ENCODE measurements around the gene ERC1. TPM values are rescaled to one million over a fixed set of nuclear protein-coding genes. Genes with fewer than 3 reads are reported as not detected.

ERC1 gene
- total RNA-seq, 1 experiment from 2014 or later, result 40.4 TPM

- intact Hi-C loops (cut with micrococcal nuclease; ENCODE audit: unreplicated experiment), result no loop called here
- TF ChIP-seq SIN3A (IDR thresholded peaks at IDR 0.05; ENCODE audit: borderline replicate concordance, insufficient read depth, low read depth, low read length), result no peak
- no peak for TF ChIP-seq TCF7L2 (IDR thresholded peaks at IDR 0.05; ENCODE audit: low read depth, low read length)
- TF ChIP-seq CTCF (IDR thresholded peaks at IDR 0.05), result no peak
- TF ChIP-seq REST (IDR thresholded peaks at IDR 0.05; ENCODE audit: insufficient read depth in 1 of 2, low read depth in 2 of 2, low read length in 1 of 2), result no peak
- no peak for TF ChIP-seq POLR2AphosphoS5 (IDR thresholded peaks at IDR 0.05; ENCODE audit: low read depth, low read length)
- POLR2A ChIA-PET, result no interaction called here
- no peaks in the 10 kb centered on the region for H3K36me3 ChIP-seq (ENCODE audit: control insufficient read depth, insufficient read depth, low read length)
- in situ Hi-C loops (cut with HindIII; ENCODE audit: low pct_unique_long_range_greater_than_20kb, low sequenced_read_pairs), result no loop called here
- peak overlapping the region; percentile 51 to 57 for H3K4me3 ChIP-seq (ENCODE audit: low read depth in 2 of 2, low read length in 2 of 2)
- BruUV-seq (replicated peaks), result no TSS peak
- H3K4me1 ChIP-seq (ENCODE audit: control insufficient read depth, insufficient read depth, low read length), result peaks cover 34% of the 10 kb centered on the region
- ATAC-seq (0 out of 2 replicates have a peak, but pooled peaks have one; percentile 8), DNase-seq (ENCODE audit: low read depth, low spot score) (no peak)
- CTCF ChIA-PET, result no interaction called here
- H3K9me3 ChIP-seq (ENCODE audit: control insufficient read depth, insufficient read depth, low read depth, low read length), result no peaks in the 10 kb centered on the region
- H3K27me3 ChIP-seq (ENCODE audit: control insufficient read depth, insufficient read depth, low read length), result no peaks in the 10 kb centered on the region
- peak overlapping the region; percentile 84 for H3K27ac ChIP-seq (ENCODE audit: low read length)
Measured at GRCh38 chr12:1531153-1531653, 540.2 kb downstream of the ERC1 start.

- intact Hi-C loops (cut with micrococcal nuclease; ENCODE audit: unreplicated experiment), result no loop called here
- DNase-seq (ENCODE audit: low read depth, low spot score), result no peak
- BruUV-seq (replicated peaks), result no TSS peak
- no peak for ATAC-seq
- in situ Hi-C loops (cut with HindIII; ENCODE audit: low pct_unique_long_range_greater_than_20kb, low sequenced_read_pairs), result no loop called here
- Histone ChIP-seq H3K27me3 (ENCODE audit: control insufficient read depth, insufficient read depth, low read length) (no peaks in the 10 kb centered on the region), H3K9me3 (ENCODE audit: control insufficient read depth, insufficient read depth, low read depth, low read length) (no peaks in the 10 kb centered on the region), H3K36me3 (ENCODE audit: control insufficient read depth, insufficient read depth, low read length) (no peaks in the 10 kb centered on the region), H3K27ac (ENCODE audit: low read length) (peak overlapping the region; percentile 84), H3K4me1 (ENCODE audit: control insufficient read depth, insufficient read depth, low read length) (peaks cover 34% of the 10 kb centered on the region), H3K4me3 (ENCODE audit: low read depth in 2 of 2, low read length in 2 of 2) (peak overlapping the region; percentile 51 to 57)
- POLR2A ChIA-PET, result no interaction called here
- CTCF ChIA-PET, result no interaction called here
- TF ChIP-seq REST (IDR thresholded peaks at IDR 0.05; ENCODE audit: insufficient read depth in 1 of 2, low read depth in 2 of 2, low read length in 1 of 2) (no peak), CTCF (IDR thresholded peaks at IDR 0.05) (no peak), POLR2AphosphoS5 (IDR thresholded peaks at IDR 0.05; ENCODE audit: low read depth, low read length) (no peak)
Measured at GRCh38 chr12:1531654-1532374, 540.8 kb downstream of the ERC1 start.
